IMR-90 (cell line): ENCODE data around the gene PAX5. TPM values are rescaled to one million over a fixed set of nuclear protein-coding genes. Genes with fewer than 3 reads are reported as not detected.

Experiments used
- ATAC-seq: fragments of 200-7000 bp; cut with Tn5 transposase; 2 replicates; pipeline ENCODE4 v1.9.1; 2020; ENCODE audit warnings: low read depth, mild to moderate bottlenecking, moderate library complexity
- BruUV-seq: library from RNA; stranded (reverse); fragments of 400-500 nt; replicated peaks from 2 replicates; lab custom pipeline; 2021; lab: Mats Ljungman, UMichigan
- CTCF ChIA-PET: fragments of 300-600 bp; formaldehyde crosslinking; extraction: SDS; loops from one replicate; lab custom pipeline; 2021; ENCODE audit warnings: antibody characterized with exemption; lab: Yijun Ruan, JAX
- POLR2A ChIA-PET: fragments of 300-600 bp; sonication (Branson Sonifier 250); formaldehyde crosslinking; loops from one replicate; lab custom pipeline; 2022; ENCODE audit warnings: antibody characterized with exemption; ENCODE audit not compliant: unreplicated experiment; lab: Charles Lee
- DNase-seq: peaks from one replicate; pipeline ENCODE4 v3.0.0; 2013
- H2AFZ ChIP-seq: replicated peaks from 2 replicates; pipeline ENCODE3; 2013; ENCODE audit warnings: low read length, mild to moderate bottlenecking; ENCODE audit not compliant: poor library complexity
- H2AK5ac ChIP-seq: 2 replicates; pipeline ENCODE4 v1.6.1; 2013; ENCODE audit warnings: low read depth, low read length, inconsistent platforms
- H2AK9ac ChIP-seq: replicated peaks from 2 replicates; pipeline ENCODE3; 2013; ENCODE audit warnings: mild to moderate bottlenecking, low read depth, low read length, moderate library complexity; ENCODE audit not compliant: poor library complexity
- H2BK120ac ChIP-seq: 2 replicates; pipeline ENCODE4 v1.6.1; 2013; ENCODE audit warnings: low read depth, low read length, inconsistent platforms
- H2BK15ac ChIP-seq: 3 replicates; pipeline ENCODE4 v1.6.1; 2013; ENCODE audit warnings: low read depth, low read length, inconsistent platforms
- H2BK20ac ChIP-seq: 2 replicates; pipeline ENCODE4 v1.6.1; 2013; ENCODE audit warnings: low read depth, mild to moderate bottlenecking, inconsistent platforms, low read length, moderate library complexity
- H2BK5ac ChIP-seq: 2 replicates; pipeline ENCODE4 v1.6.1; 2013; ENCODE audit warnings: mild to moderate bottlenecking, low read depth, low read length, inconsistent platforms; ENCODE audit not compliant: poor library complexity, severe bottlenecking
- H3K14ac ChIP-seq: replicated peaks from 2 replicates; pipeline ENCODE4 v1.6.1; 2013; ENCODE audit warnings: low read depth, low read length, inconsistent platforms
- H3K18ac ChIP-seq: 2 replicates; pipeline ENCODE4 v1.6.1; 2013; ENCODE audit warnings: low read depth, low read length, control low read depth
- H3K23ac ChIP-seq: 2 replicates; pipeline ENCODE4 v1.6.1; 2013; ENCODE audit warnings: low read depth, low read length, inconsistent platforms
- H3K27ac ChIP-seq: 2 replicates; pipeline ENCODE4 v1.5.1; 2013; ENCODE audit warnings: mild to moderate bottlenecking, control low read depth, low read length; ENCODE audit not compliant: insufficient read depth
- H3K27me3 ChIP-seq: 2 replicates; pipeline ENCODE4 v1.6.1; 2013; ENCODE audit warnings: low read length; ENCODE audit not compliant: control insufficient read depth, insufficient read depth
- H3K36me3 ChIP-seq: 2 replicates; pipeline ENCODE4 v1.6.1; 2013; ENCODE audit warnings: low read length, mixed read lengths; ENCODE audit not compliant: control insufficient read depth, insufficient read depth
- H3K4ac ChIP-seq: 2 replicates; pipeline ENCODE4 v1.6.1; 2013; ENCODE audit warnings: low read depth, low read length, inconsistent platforms
- H3K4me1 ChIP-seq: 2 replicates; pipeline ENCODE4 v1.6.1; 2013; ENCODE audit warnings: low read length, mixed read lengths; ENCODE audit not compliant: control insufficient read depth, insufficient read depth
- H3K4me2 ChIP-seq: 2 replicates; pipeline ENCODE4 v1.6.1; 2013; ENCODE audit warnings: low read depth, mild to moderate bottlenecking, control low read depth, low read length, moderate library complexity
- H3K4me3 ChIP-seq: 2 replicates; pipeline ENCODE4 v1.5.1; 2013; ENCODE audit warnings: low read depth, mild to moderate bottlenecking, control low read depth, low read length, moderate library complexity; ENCODE audit not compliant: insufficient read depth
- H3K56ac ChIP-seq: 2 replicates; pipeline ENCODE4 v1.6.1; 2013; ENCODE audit warnings: low read length, inconsistent platforms; ENCODE audit not compliant: insufficient read depth; ENCODE audit errors: extremely low read depth
- H3K79me1 ChIP-seq, 2 experiments: 2 replicates each; pipeline ENCODE4 v1.6.1; 2013; ENCODE audit warnings: low read length in 2 of 2, inconsistent platforms in 1 of 2, low read depth in 1 of 2
- H3K9ac ChIP-seq: 2 replicates; pipeline ENCODE4 v1.6.1; 2013; ENCODE audit warnings: low read depth, low read length, control low read depth
- H3K9me1 ChIP-seq: 2 replicates; pipeline ENCODE4 v1.6.1; 2013; ENCODE audit warnings: low read length, inconsistent platforms; ENCODE audit not compliant: insufficient read depth
- H3K9me3 ChIP-seq: 2 replicates; pipeline ENCODE4 v1.6.1; 2013; ENCODE audit warnings: low read length; ENCODE audit not compliant: control insufficient read depth, insufficient read depth
- H4K20me1 ChIP-seq: 2 replicates; pipeline ENCODE4 v1.6.1; 2013; ENCODE audit warnings: low read length, inconsistent platforms; ENCODE audit not compliant: insufficient read depth
- H4K5ac ChIP-seq: 2 replicates; pipeline ENCODE4 v1.6.1; 2013; ENCODE audit warnings: mild to moderate bottlenecking, low read depth, low read length, control low read depth
- H4K8ac ChIP-seq, 2 experiments: 2 replicates each; pipeline ENCODE4 v1.6.1; 2013; ENCODE audit warnings: low read depth in 2 of 2, low read length in 2 of 2, control low read depth in 1 of 2, inconsistent platforms in 1 of 2
- H4K91ac ChIP-seq: 2 replicates; pipeline ENCODE4 v1.6.1; 2013; ENCODE audit warnings: low read depth, low read length, inconsistent platforms; ENCODE audit not compliant: insufficient read depth
- CHD1 ChIP-seq: IDR thresholded peaks from 2 replicates; pipeline ENCODE4 v1.6.1; 2012; ENCODE audit warnings: low read depth, low read length, improper control_type of control experiment
- USF2 ChIP-seq: fragments of 150-350 bp; IDR thresholded peaks from 2 replicates; pipeline ENCODE4 v1.6.1; 2017; ENCODE audit warnings: mild to moderate bottlenecking, antibody characterized with exemption, low read length, low read depth
- WGBS, 2 experiments: methylation state at CpG; one replicate each; pipeline versions ENCODE4 v1.1.5 to v1.1.7; 2013; ENCODE audit warnings: missing lambda C conversion rate in 2 of 2; ENCODE audit not compliant: insufficient read length in 1 of 2; ENCODE audit errors: extremely low coverage in 2 of 2; 5-methylcytosine and 5-hydroxymethylcytosine counted together
- dilution Hi-C: fragments of 300-500 bp; cut with HindIII; formaldehyde crosslinking; loops from one replicate; pipeline ENCODE4 v1.14.3; 2018; ENCODE audit warnings: low sequenced_read_pairs; ENCODE audit not compliant: unreplicated experiment
- in situ Hi-C: fragments of 300-500 bp; cut with MboI; formaldehyde crosslinking; loops from 3 replicates; pipeline ENCODE4 v1.14.3; 2019; ENCODE audit warnings: low sequenced_read_pairs, inconsistent platforms, mixed read lengths
- intact Hi-C: fragments of 100-400 bp; cut with micrococcal nuclease; formaldehyde crosslinking; loops from 2 replicates; pipeline ENCODE4 v1.10.0; 2022
- polyA plus RNA-seq, 3 experiments: library from polyadenylated mRNA; depleted of rRNA; stranded (reverse); fragments of >200 nt; gene quantifications; 2 replicates each; pipeline ENCODE4 v1.2.3, GENCODE V29; 2012; ENCODE audit warnings: low replicate concordance in 1 of 3
- total RNA-seq: library from RNA; depleted of rRNA; stranded (reverse); fragments of >200 nt; gene quantifications from 2 replicates; pipeline ENCODE4 v1.2.3, GENCODE V29; 2012
- TF ChIP-seq, protein P1 (sequence below): conservative IDR thresholded peaks from 2 replicates; pipeline ENCODE4 v1.5.1; 2012; ENCODE audit warnings: mild to moderate bottlenecking, low read depth, low read length, improper control_type of control experiment

PAX5 gene
- total and polyA plus RNA-seq, 2 of the 4 experiments (the other 2 are of a cell fraction): not detected

GRCh38 chr9:36903541-36904435 is 130.3 kb downstream of the PAX5 start:
- Histone ChIP-seq H3K56ac (no peak overlapping the region), H3K23ac (no peak overlapping the region), H2BK5ac (no peak overlapping the region), H4K8ac (no peak overlapping the region), H2AK9ac (no peak overlapping the region), H3K14ac (no peak overlapping the region), H3K4me3 (no peak overlapping the region), H3K9me1 (0 out of 2 replicates have a peak, but pooled peaks cover 4% of the 10 kb centered on the region), H3K27me3 (peaks cover 39% of the 10 kb centered on the region), H3K4ac (no peak overlapping the region), H2AFZ (peak overlapping the region; percentile 24), H3K4me1 (no peaks in the 10 kb centered on the region), H3K79me1 (no peaks in the 10 kb centered on the region), H3K4me2 (no peak overlapping the region), H4K5ac (no peak overlapping the region), H2BK120ac (no peak overlapping the region), H3K9ac (no peak overlapping the region), H3K36me3 (no peaks in the 10 kb centered on the region), H4K91ac (no peak overlapping the region), H2BK20ac (no peak overlapping the region), H4K20me1 (no peaks in the 10 kb centered on the region), H3K18ac (no peak overlapping the region), H3K27ac (no peak overlapping the region), H2BK15ac (no peak overlapping the region), H2AK5ac (no peak overlapping the region), H3K9me3 (no peaks in the 10 kb centered on the region)
- in situ Hi-C loops (no loop called here), dilution Hi-C loops (no loop called here), intact Hi-C loops (no loop called here)
- TF ChIP-seq USF2 (peak; percentile 53), CHD1 (no peak)
- TF ChIP-seq, protein P1, sequence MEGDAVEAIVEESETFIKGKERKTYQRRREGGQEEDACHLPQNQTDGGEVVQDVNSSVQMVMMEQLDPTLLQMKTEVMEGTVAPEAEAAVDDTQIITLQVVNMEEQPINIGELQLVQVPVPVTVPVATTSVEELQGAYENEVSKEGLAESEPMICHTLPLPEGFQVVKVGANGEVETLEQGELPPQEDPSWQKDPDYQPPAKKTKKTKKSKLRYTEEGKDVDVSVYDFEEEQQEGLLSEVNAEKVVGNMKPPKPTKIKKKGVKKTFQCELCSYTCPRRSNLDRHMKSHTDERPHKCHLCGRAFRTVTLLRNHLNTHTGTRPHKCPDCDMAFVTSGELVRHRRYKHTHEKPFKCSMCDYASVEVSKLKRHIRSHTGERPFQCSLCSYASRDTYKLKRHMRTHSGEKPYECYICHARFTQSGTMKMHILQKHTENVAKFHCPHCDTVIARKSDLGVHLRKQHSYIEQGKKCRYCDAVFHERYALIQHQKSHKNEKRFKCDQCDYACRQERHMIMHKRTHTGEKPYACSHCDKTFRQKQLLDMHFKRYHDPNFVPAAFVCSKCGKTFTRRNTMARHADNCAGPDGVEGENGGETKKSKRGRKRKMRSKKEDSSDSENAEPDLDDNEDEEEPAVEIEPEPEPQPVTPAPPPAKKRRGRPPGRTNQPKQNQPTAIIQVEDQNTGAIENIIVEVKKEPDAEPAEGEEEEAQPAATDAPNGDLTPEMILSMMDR: no peak
- ChIA-PET CTCF (no interaction called here), POLR2A (no interaction called here)
- ATAC-seq (no peak), DNase-seq (peak; percentile 52)
- BruUV-seq: no TSS peak
- no CpG with 5 or more reads among the region's 4 CpGs for WGBS, 2 experiments
